Measurements from ENCODE around the gene CHIA. TPM values are rescaled to one million over a fixed set of nuclear protein-coding genes. Genes with fewer than 3 reads are reported as not detected.

Gene CHIA
- total and polyA plus RNA-seq, 2 of the 8 experiments (the other 6 are each of a cell fraction or from before 2014, with no cell fraction given) = not detected

GRCh38 chr1:111309690-111310089 lies 19.0 kb downstream of the CHIA start:
- DNase-seq (ENCODE audit: low read depth in 1 of 2, low spot score in 2 of 2) (no peak), FAIRE-seq (no peak)
- Histone ChIP-seq H2AFZ (ENCODE audit: low read length) (no peak overlapping the region), H3K9ac (replicated peaks in 1 of 4; ENCODE audit: extremely low read depth in 1 of 4, low read depth in 3 of 4, low read length in 3 of 4) (no peak overlapping the region), H3K4ac (replicated peaks; ENCODE audit: insufficient read length, low read depth, low read length) (no peak overlapping the region), H3K4me3 (ENCODE audit: extremely low read depth in 1 of 4, insufficient read depth in 2 of 4, low read depth in 3 of 4, low read length in 4 of 4) (no peak overlapping the region), H2AK5ac (ENCODE audit: low read depth, low read length) (no peak overlapping the region), H3K27ac (ENCODE audit: low read depth, low read length) (no peak overlapping the region), H4K20me1 (replicated peaks in 1 of 2; ENCODE audit: control insufficient read depth in 1 of 2, insufficient read depth in 2 of 2, low read length in 2 of 2) (no peaks in the 10 kb centered on the region), H3K79me1 (ENCODE audit: low read depth, low read length) (no peaks in the 10 kb centered on the region), H3K18ac (ENCODE audit: extremely low read depth, low read length) (no peak overlapping the region), H3K4me2 (ENCODE audit: insufficient read depth in 1 of 2, low read depth in 2 of 2, low read length in 2 of 2) (no peak overlapping the region), H3K23ac (ENCODE audit: insufficient read length) (no peak overlapping the region), H2BK15ac (ENCODE audit: low read length) (no peak overlapping the region), H3K4me1 (replicated peaks in 1 of 4; ENCODE audit: control insufficient read depth in 3 of 4, insufficient read depth in 4 of 4, low read length in 3 of 4) (0 out of 7 replicates have a peak, but pooled peaks cover 0 to 2% (median 0%) of the 10 kb centered on the region in 4 experiments), H2BK5ac (ENCODE audit: low read depth, low read length) (no peak overlapping the region), H3K79me2 (ENCODE audit: control insufficient read depth in 1 of 2, insufficient read depth in 2 of 2, low read length in 2 of 2) (no peaks in the 10 kb centered on the region), H2BK20ac (ENCODE audit: low read length) (no peak overlapping the region), H3K27me3 (replicated peaks in 1 of 4; ENCODE audit: control insufficient read depth in 3 of 4, extremely low read depth in 1 of 4, insufficient read depth in 3 of 4, low read length in 3 of 4) (no peaks in the 10 kb centered on the region), H3K36me3 (ENCODE audit: control insufficient read depth in 2 of 4, insufficient read depth in 4 of 4, low read length in 3 of 4) (no peaks in the 10 kb centered on the region), H4K8ac (ENCODE audit: extremely low read depth, insufficient read depth, low read length) (no peak overlapping the region), H4K5ac (ENCODE audit: insufficient read length, low read depth, low read length) (no peak overlapping the region), H3K9me3 (ENCODE audit: insufficient read depth in 2 of 2, low read depth in 1 of 2, low read length in 1 of 2) (no peaks in the 10 kb centered on the region), H3K14ac (ENCODE audit: insufficient read length) (no peak overlapping the region), H2BK12ac (ENCODE audit: low read depth, low read length) (no peak overlapping the region), H4K91ac (replicated peaks; ENCODE audit: insufficient read length, low read length) (no peak overlapping the region), H3K23me2 (ENCODE audit: low read depth, low read length) (no peaks in the 10 kb centered on the region), H3K56ac (replicated peaks; ENCODE audit: insufficient read length, low read depth, low read length) (no peak overlapping the region), H2BK120ac (replicated peaks; ENCODE audit: low read depth, low read length) (no peak overlapping the region)
- ChIA-PET POLR2A (ENCODE audit: partially characterized antibody) (no interaction called here), CTCF (ENCODE audit: partially characterized antibody) (no interaction called here)
- WGBS, 2 experiments (ENCODE audit: extremely low coverage in 1 of 2, insufficient coverage in 1 of 2, insufficient read length in 1 of 2, insufficient replicate concordance in 2 of 2, low coverage in 1 of 2, low lambda C conversion rate in 2 of 2, missing lambda C conversion rate in 1 of 2) = 87% methylated on average over 2 of the region's 2 CpGs; no CpG with 5 or more reads in 1 of the 2 experiments
- TF ChIP-seq RFX5 (IDR thresholded peaks at IDR 0.05; ENCODE audit: borderline replicate concordance, low read depth, low read length) = no peak
- TF ChIP-seq BACH1 (IDR thresholded peaks at IDR 0.05; ENCODE audit: low read length) = no peak
- TF ChIP-seq NANOG (IDR thresholded peaks at IDR 0.05; ENCODE audit: insufficient read depth, low read depth, low read length, poor library complexity, severe bottlenecking) = no peak
- TF ChIP-seq RBBP5 (IDR thresholded peaks at IDR 0.05; ENCODE audit: borderline replicate concordance, low read depth, low read length) = no peak
- no peak for TF ChIP-seq SIX5 (IDR thresholded peaks at IDR 0.05; ENCODE audit: low read depth, low read length)
- TF ChIP-seq JUN (IDR thresholded peaks at IDR 0.05; ENCODE audit: low read depth, low read length) = no peak
- TF ChIP-seq BRCA1 (IDR thresholded peaks at IDR 0.05; ENCODE audit: low read depth, low read length) = no peak
- no peak for TF ChIP-seq EP300 (IDR thresholded peaks at IDR 0.05; ENCODE audit: borderline replicate concordance in 1 of 2, low read depth in 2 of 2, low read length in 2 of 2)
- no peak for TF ChIP-seq POLR2A (IDR thresholded peaks at IDR 0.05; ENCODE audit: control extremely low read depth in 1 of 2, low read depth in 2 of 2, low read length in 2 of 2)
- no peak for TF ChIP-seq SIN3A (conservative IDR thresholded peaks at IDR 0.05 in 1 of 2, IDR thresholded peaks at IDR 0.05 in 1 of 2; ENCODE audit: low read depth in 1 of 2, low read length in 2 of 2)
- no peak for TF ChIP-seq ATF2 (IDR thresholded peaks at IDR 0.05; ENCODE audit: low read length)
